Raji (cell line): ENCODE results near the gene PCSK6.

ENCODE experiments used
- POLR2A ChIP-seq: IDR thresholded peaks from 2 replicates; pipeline ENCODE4 v1.6.1; 2011; ENCODE audit warnings: low read depth, low read length, control low read depth; ENCODE audit not compliant: insufficient read depth

PCSK6 gene

GRCh38 chr15:101470548-101471239 is 18.8 kb downstream of the PCSK6 start:
- TF ChIP-seq POLR2A, result no peak

- no peak for TF ChIP-seq POLR2A
Measured at GRCh38 chr15:101469520-101470288, 19.8 kb downstream of the PCSK6 start.

GRCh38 chr15:101466188-101466587 is 23.3 kb downstream of the PCSK6 start:
- no peak for TF ChIP-seq POLR2A

- TF ChIP-seq POLR2A, result no peak
Measured at GRCh38 chr15:101464999-101465669, 24.4 kb downstream of the PCSK6 start.

GRCh38 chr15:101464256-101464998 is 25.1 kb downstream of the PCSK6 start:
- no peak for TF ChIP-seq POLR2A

GRCh38 chr15:101463270-101463669 is 26.2 kb downstream of the PCSK6 start:
- TF ChIP-seq POLR2A, result no peak

GRCh38 chr15:101461097-101461496 is 28.4 kb downstream of the PCSK6 start:
- no peak for TF ChIP-seq POLR2A

GRCh38 chr15:101459579-101460300 is 29.8 kb downstream of the PCSK6 start:
- no peak for TF ChIP-seq POLR2A

GRCh38 chr15:101458908-101459578 is 30.5 kb downstream of the PCSK6 start:
- no peak for TF ChIP-seq POLR2A

GRCh38 chr15:101458158-101458900 is 31.2 kb downstream of the PCSK6 start:
- TF ChIP-seq POLR2A, result no peak

GRCh38 chr15:101457696-101458095 is 31.8 kb downstream of the PCSK6 start:
- no peak for TF ChIP-seq POLR2A

- TF ChIP-seq POLR2A, result no peak
Measured at GRCh38 chr15:101456057-101456739, 33.3 kb downstream of the PCSK6 start.

- TF ChIP-seq POLR2A, result no peak
Measured at GRCh38 chr15:101455291-101456025, 34.0 kb downstream of the PCSK6 start.

- no peak for TF ChIP-seq POLR2A
Measured at GRCh38 chr15:101454365-101454764, 35.1 kb downstream of the PCSK6 start.
